ENCODE results near the gene ST3GAL3.

Gene ST3GAL3

DNA sequence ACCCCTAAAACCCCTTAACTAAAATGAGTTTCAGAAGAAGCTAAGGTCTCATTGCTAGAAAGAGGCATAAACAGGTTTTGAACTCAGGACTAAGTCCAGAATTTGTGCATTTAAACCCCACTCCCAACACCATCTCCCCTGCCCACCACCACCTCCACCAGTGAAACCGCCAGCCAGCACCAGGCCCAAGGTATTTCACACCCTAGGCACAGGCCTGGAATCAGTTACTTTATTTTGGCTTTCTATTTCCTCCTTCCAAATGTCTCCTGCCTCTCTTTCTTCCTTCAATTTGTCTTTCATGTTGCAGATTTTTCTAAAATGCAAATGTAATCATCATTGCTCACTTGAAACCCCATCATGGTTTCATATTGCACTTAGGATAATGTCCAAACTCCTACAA is 237.5 kb downstream of the ST3GAL3 start:
- no peak for DNase-seq (ENCODE audit: low spot score)

GRCh38 chr1:43945674-43946235 is 238.4 kb downstream of the ST3GAL3 start:
- no peak for DNase-seq (ENCODE audit: low spot score)

GRCh38 chr1:43946236-43947060 is 239.1 kb downstream of the ST3GAL3 start, which contains the start of gene IPO13:
Gene IPO13, plus strand, starts transcription at chr1:43946950. Its CDS starts 651 bp downstream, at chr1:43947601.
- DNase-seq (ENCODE audit: low spot score), result peak; percentile 96

- DNase-seq (ENCODE audit: low spot score), result no peak
These were observed 239.9 kb downstream of the ST3GAL3 start for GRCh38 chr1:43947061-43947873.

GRCh38 chr1:43947874-43948437 is 240.6 kb downstream of the ST3GAL3 start:
- DNase-seq (ENCODE audit: low spot score), result no peak

GRCh38 chr1:43949678-43950077 is 242.3 kb downstream of the ST3GAL3 start:
- no peak for DNase-seq (ENCODE audit: low spot score)

GRCh38 chr1:43951021-43951985 is 244.0 kb downstream of the ST3GAL3 start:
- DNase-seq (ENCODE audit: low spot score), result no peak

DNA sequence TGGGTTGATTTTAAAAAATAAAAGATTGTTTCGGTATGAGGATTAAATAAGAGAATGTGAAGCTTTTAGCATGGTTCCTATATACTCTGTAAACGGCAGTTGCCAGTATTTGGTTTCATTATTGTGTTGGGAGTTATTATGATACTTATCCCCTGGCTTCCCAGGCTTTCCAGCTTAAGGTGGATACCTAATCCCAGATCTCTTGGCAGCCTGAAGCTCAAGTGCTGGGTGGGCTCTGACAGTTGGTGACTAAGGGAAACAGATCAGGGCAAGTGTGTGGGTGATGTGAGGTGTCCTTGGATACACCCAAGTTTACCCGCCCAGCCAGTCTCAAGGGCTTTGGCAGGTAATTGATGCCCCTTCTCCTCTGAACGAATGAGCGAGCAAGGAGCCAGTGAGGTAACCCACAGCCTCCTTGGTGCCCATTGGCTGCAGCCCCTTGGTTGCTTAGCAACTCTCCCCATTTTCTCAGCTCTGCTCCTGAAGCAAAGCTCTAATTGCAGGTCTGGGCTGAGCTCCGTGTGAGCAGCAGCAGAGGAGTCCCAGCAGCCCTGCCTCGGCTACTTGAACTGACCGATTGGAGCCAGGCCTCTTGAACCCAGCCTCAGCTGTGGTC is 245.5 kb downstream of the ST3GAL3 start:
- no peak for DNase-seq (ENCODE audit: low spot score)

DNA sequence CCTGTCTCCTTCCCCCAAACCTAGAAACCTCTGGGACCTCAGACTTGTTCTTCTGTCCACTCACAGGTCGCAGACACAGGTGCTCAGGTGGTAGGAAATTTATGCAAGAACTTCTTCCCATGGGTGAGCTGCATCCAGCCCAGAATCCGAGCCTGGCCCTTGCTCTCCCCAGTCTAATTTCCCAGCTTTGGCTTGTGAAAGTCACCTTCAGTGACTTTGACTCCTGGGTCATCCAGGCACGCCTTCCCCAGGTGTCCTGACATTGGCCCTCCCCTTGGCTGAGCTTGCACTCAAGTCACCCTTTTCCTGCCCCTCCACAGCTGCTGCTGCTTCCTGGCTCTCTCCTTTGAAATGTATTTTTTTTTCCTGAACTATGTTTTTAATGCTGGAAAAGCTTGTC is 246.0 kb downstream of the ST3GAL3 start:
- DNase-seq (ENCODE audit: low spot score), result no peak

- no peak for DNase-seq (ENCODE audit: low spot score)
These were observed 246.7 kb downstream of the ST3GAL3 start for GRCh38 chr1:43954036-43954435.

DNA sequence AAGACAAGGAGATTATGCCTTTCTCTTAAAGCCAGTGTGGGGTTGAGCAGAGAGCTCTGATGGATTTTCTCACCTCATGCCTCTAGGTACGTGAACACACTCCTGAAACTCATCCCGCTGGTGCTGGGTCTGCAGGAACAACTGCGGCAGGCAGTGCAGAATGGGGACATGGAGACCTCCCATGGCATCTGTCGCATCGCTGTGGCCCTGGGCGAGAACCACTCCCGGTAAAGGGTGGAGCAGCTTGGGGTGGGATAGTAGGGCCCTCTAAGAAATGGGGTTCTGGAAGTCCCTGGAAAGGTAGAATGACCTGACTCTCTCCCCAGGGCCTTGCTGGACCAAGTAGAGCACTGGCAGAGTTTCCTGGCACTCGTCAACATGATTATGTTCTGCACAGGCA is 248.9 kb downstream of the ST3GAL3 start:
- no peak for DNase-seq (ENCODE audit: low spot score)

GRCh38 chr1:43957407-43958040 is 250.2 kb downstream of the ST3GAL3 start:
- no peak for DNase-seq (ENCODE audit: low spot score)

GRCh38 chr1:43958351-43959255 is 251.3 kb downstream of the ST3GAL3 start:
- no peak for DNase-seq (ENCODE audit: low spot score)

DNA sequence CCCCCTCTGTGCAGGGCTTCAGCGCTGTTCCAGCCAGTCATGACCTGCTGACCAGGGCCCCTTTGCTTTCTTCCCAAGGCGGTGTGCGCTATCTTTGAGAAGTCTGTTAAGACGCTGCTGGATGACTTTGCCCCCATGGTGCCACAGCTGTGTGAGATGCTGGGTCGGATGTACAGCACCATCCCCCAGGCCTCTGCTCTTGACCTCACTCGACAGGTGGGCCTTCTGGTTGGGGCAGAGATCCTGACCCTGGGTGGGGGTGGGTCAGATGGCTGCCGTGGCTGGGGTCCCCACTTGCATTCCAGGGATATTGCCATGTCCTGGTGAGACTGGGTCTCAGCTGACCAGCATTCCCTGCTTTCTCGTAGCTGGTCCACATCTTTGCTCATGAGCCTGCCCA is 253.5 kb downstream of the ST3GAL3 start:
- no peak for DNase-seq (ENCODE audit: low spot score)

- DNase-seq (ENCODE audit: low spot score), result no peak
These were observed 254.4 kb downstream of the ST3GAL3 start for GRCh38 chr1:43961692-43962091.

DNA sequence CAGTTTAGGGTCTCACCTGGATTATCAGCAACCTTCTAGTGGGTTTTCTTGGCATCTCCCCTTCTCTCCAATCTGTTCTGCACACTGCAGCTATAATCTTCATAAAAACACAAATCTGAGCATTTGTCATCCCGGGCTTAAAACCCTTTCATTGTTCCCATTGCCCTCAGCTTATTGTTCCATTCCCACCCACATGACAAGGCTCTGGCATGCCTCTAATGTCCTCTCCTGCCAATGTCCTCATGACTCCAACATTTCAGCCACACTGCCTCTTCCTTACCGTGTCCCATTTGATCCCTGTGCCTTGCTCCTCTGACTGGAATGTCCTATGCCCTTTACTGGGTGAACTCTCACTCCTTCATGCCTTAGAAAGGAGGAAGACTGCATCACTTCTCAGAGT is 255.0 kb downstream of the ST3GAL3 start:
- no peak for DNase-seq (ENCODE audit: low spot score)

GRCh38 chr1:43963006-43963405 is 255.7 kb downstream of the ST3GAL3 start:
- no peak for DNase-seq (ENCODE audit: low spot score)

GRCh38 chr1:43963890-43964289 is 256.6 kb downstream of the ST3GAL3 start:
- DNase-seq (ENCODE audit: low spot score), result no peak

GRCh38 chr1:43965316-43965715 is 258.0 kb downstream of the ST3GAL3 start:
- no peak for DNase-seq (ENCODE audit: low spot score)

Measured in activated CD4-positive, alpha-beta T cell treated with anti-CD3 and anti-CD28 coated beads, Interleukin-2, Interleukin-4, amounts not matched to agents 100 ng/mL and 50 ng/mL, durations not matched to agents 16 hours and 8 hours (primary cell).